ENCODE results near the gene SLC27A3. TPM values are rescaled to one million over a fixed set of nuclear protein-coding genes. Genes with fewer than 3 reads are reported as not detected.

Gene SLC27A3
- total and polyA plus RNA-seq, 9 of the 15 experiments (the other 6 are each of a cell fraction or from before 2014, with no cell fraction given): 0.57 to 5.2 (median 2.8) TPM

DNA sequence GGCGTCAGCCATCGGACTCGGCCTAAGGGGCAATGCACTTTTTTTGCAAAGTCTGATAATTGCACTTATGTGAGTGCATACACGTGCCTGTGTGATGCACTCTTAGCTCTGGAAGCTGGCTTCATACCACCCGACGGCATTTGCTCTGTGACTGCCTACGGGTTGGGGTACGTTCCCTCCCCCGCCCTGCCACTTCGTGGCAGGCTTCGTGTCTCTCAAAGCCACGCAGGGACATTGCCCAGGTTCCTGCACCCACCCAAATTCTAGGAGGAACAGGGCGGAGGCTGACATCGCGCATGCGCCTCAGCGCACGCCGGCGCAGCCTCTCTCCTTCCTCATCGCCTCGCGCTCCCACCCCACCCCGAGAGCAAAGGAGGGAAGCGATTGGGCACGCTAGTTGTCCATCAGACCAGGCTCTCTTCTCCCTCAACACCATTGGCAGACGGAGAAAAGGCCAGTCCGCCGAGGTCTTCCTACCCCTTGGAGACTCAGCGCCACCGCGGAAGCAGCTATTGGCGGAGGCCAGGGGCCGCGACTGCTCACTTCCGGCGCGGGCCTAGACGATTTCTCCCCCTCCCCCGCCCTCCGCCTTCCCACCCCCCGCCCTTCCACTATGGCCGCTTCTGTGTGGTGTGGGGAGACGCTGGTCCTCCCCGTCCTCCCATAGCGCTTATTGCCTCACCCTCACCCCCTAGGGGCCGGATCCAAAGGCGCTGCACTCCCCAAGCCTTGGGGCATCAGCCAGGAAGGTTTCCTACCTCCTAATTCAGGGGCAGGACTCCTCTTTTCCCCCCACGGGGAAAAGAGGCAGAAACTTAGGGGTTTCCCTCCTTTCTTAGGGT, 47.5 kb upstream of the SLC27A3 start, which contains the start of gene INTS3 (continued):
- TF ChIP-seq, protein P1, sequence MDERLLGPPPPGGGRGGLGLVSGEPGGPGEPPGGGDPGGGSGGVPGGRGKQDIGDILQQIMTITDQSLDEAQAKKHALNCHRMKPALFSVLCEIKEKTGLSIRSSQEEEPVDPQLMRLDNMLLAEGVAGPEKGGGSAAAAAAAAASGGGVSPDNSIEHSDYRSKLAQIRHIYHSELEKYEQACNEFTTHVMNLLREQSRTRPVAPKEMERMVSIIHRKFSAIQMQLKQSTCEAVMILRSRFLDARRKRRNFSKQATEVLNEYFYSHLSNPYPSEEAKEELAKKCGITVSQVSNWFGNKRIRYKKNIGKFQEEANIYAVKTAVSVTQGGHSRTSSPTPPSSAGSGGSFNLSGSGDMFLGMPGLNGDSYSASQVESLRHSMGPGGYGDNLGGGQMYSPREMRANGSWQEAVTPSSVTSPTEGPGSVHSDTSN (CRISPR knock-in tag; IDR thresholded peaks at IDR 0.05; ENCODE audit: low read depth): peak; percentile 80
- TF ChIP-seq, protein P1 (tag; conservative IDR thresholded peaks at IDR 0.05; ENCODE audit: low read depth): peak; percentile 97
- TF ChIP-seq HSF4 (CRISPR knock-in tag; IDR thresholded peaks at IDR 0.05; ENCODE audit: borderline replicate concordance): no peak
- no peak for TF ChIP-seq ZFP1 (CRISPR knock-in tag; IDR thresholded peaks at IDR 0.05)
- TF ChIP-seq PHB (CRISPR knock-in tag; IDR thresholded peaks at IDR 0.05): no peak
- TF ChIP-seq, protein P2, sequence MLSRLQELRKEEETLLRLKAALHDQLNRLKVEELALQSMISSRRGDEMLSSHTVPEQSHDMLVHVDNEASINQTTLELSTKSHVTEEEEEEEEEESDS (CRISPR knock-in tag; IDR thresholded peaks at IDR 0.05): no peak
- no peak for TF ChIP-seq SPI1 (IDR thresholded peaks at IDR 0.05; ENCODE audit: borderline replicate concordance, low read depth, low read length)
- no peak for TF ChIP-seq HNRNPL (IDR thresholded peaks at IDR 0.05; ENCODE audit: low read depth, low read length)
- TF ChIP-seq NFE2L1 (tag; IDR thresholded peaks at IDR 0.05; ENCODE audit: borderline replicate concordance, low read depth): no peak
- TF ChIP-seq U2AF1 (optimal IDR thresholded peaks at IDR 0.05; ENCODE audit: low read depth, low read length): no peak
- TF ChIP-seq, protein P3, sequence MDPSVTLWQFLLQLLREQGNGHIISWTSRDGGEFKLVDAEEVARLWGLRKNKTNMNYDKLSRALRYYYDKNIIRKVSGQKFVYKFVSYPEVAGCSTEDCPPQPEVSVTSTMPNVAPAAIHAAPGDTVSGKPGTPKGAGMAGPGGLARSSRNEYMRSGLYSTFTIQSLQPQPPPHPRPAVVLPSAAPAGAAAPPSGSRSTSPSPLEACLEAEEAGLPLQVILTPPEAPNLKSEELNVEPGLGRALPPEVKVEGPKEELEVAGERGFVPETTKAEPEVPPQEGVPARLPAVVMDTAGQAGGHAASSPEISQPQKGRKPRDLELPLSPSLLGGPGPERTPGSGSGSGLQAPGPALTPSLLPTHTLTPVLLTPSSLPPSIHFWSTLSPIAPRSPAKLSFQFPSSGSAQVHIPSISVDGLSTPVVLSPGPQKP (CRISPR knock-in tag; IDR thresholded peaks at IDR 0.05): no peak
- TF ChIP-seq, protein P4, sequence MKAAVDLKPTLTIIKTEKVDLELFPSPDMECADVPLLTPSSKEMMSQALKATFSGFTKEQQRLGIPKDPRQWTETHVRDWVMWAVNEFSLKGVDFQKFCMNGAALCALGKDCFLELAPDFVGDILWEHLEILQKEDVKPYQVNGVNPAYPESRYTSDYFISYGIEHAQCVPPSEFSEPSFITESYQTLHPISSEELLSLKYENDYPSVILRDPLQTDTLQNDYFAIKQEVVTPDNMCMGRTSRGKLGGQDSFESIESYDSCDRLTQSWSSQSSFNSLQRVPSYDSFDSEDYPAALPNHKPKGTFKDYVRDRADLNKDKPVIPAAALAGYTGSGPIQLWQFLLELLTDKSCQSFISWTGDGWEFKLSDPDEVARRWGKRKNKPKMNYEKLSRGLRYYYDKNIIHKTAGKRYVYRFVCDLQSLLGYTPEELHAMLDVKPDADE (conservative IDR thresholded peaks at IDR 0.05; ENCODE audit: control insufficient read depth, low read depth, low read length): 0 out of 2 replicates have a peak, but pooled peaks have one; percentile 58
- TF ChIP-seq, protein P5, sequence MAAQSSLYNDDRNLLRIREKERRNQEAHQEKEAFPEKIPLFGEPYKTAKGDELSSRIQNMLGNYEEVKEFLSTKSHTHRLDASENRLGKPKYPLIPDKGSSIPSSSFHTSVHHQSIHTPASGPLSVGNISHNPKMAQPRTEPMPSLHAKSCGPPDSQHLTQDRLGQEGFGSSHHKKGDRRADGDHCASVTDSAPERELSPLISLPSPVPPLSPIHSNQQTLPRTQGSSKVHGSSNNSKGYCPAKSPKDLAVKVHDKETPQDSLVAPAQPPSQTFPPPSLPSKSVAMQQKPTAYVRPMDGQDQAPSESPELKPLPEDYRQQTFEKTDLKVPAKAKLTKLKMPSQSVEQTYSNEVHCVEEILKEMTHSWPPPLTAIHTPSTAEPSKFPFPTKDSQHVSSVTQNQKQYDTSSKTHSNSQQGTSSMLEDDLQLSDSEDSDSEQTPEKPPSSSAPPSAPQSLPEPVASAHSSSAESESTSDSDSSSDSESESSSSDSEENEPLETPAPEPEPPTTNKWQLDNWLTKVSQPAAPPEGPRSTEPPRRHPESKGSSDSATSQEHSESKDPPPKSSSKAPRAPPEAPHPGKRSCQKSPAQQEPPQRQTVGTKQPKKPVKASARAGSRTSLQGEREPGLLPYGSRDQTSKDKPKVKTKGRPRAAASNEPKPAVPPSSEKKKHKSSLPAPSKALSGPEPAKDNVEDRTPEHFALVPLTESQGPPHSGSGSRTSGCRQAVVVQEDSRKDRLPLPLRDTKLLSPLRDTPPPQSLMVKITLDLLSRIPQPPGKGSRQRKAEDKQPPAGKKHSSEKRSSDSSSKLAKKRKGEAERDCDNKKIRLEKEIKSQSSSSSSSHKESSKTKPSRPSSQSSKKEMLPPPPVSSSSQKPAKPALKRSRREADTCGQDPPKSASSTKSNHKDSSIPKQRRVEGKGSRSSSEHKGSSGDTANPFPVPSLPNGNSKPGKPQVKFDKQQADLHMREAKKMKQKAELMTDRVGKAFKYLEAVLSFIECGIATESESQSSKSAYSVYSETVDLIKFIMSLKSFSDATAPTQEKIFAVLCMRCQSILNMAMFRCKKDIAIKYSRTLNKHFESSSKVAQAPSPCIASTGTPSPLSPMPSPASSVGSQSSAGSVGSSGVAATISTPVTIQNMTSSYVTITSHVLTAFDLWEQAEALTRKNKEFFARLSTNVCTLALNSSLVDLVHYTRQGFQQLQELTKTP (IDR thresholded peaks at IDR 0.05; ENCODE audit: low read depth in 1 of 2, partially characterized antibody in 2 of 2): no peak
- no peak for TF ChIP-seq ZNF445 (CRISPR knock-in tag; IDR thresholded peaks at IDR 0.05; ENCODE audit: low read depth)
- TF ChIP-seq, protein P6, sequence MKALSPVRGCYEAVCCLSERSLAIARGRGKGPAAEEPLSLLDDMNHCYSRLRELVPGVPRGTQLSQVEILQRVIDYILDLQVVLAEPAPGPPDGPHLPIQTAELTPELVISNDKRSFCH (CRISPR knock-in tag; IDR thresholded peaks at IDR 0.05): no peak
- TF ChIP-seq, protein P6 (tag; IDR thresholded peaks at IDR 0.05): peak; percentile 70; the same call in 1 of the 2 replicates

All from K562 (cell line).